Cardiac muscle cell (in vitro differentiated cells and primary cell): ENCODE results near the gene MCC. TPM values are rescaled to one million over a fixed set of nuclear protein-coding genes. Genes with fewer than 3 reads are reported as not detected.

Experiments
- DNase-seq, 2 donors: peaks; one replicate each; pipeline versions ENCODE4 v3.0.0 to v3.0.0-alpha.2; 2010 to 2017; ENCODE audit warnings: low read depth in 1 of 2, low spot score in 1 of 2
- H3K27ac ChIP-seq: fragments of 200-600 bp; sonication (generic); 2 replicates; pipeline ENCODE4 v1.5.1; 2016
- H3K27me3 ChIP-seq: fragments of 200-600 bp; sonication (generic); 2 replicates; pipeline ENCODE4 v1.6.0; 2016; ENCODE audit warnings: control low read depth
- H3K36me3 ChIP-seq: fragments of 200-600 bp; sonication (generic); 2 replicates; pipeline ENCODE4 v1.5.1; 2016; ENCODE audit warnings: control low read depth
- H3K4me1 ChIP-seq: fragments of 200-600 bp; sonication (generic); 2 replicates; pipeline ENCODE4 v1.8.1; 2017; ENCODE audit warnings: low read depth, mild to moderate bottlenecking, mixed run types
- H3K4me3 ChIP-seq: fragments of 200-600 bp; sonication (generic); 2 replicates; pipeline ENCODE4 v1.5.1; 2016; ENCODE audit warnings: mild to moderate bottlenecking
- H3K9me3 ChIP-seq: fragments of 200-600 bp; sonication (generic); 2 replicates; pipeline ENCODE4 v1.5.1; 2017; ENCODE audit warnings: low read depth, mild to moderate bottlenecking, control low read depth
- CTCF ChIP-seq: IDR thresholded peaks from 2 replicates; pipeline ENCODE4 v1.5.1; 2012; ENCODE audit warnings: low read depth, mild to moderate bottlenecking, low read length
- polyA plus RNA-seq: library from polyadenylated mRNA; unstranded; fragments of >200 nt; fragmentation: Nextera tagmentation; extraction: Ambion mirVana; gene quantifications from 2 replicates; pipeline ENCODE4 v1.2.1, GENCODE V29; 2016
- total RNA-seq: library from RNA; depleted of rRNA; stranded (reverse); fragments of >200 nt; gene quantifications from 2 replicates; pipeline ENCODE4 v1.2.3, GENCODE V29; 2016

MCC gene
- total and polyA plus RNA-seq, 2 experiments from 2014 or later = 37.8 to 137 TPM

- Histone ChIP-seq H3K27me3 (no peaks in the 10 kb centered on the region), H3K36me3 (peaks cover 48% of the 10 kb centered on the region), H3K27ac (no peak overlapping the region), H3K4me1 (no peaks in the 10 kb centered on the region), H3K4me3 (no peak overlapping the region), H3K9me3 (no peaks in the 10 kb centered on the region)
- TF ChIP-seq CTCF = no peak
- DNase-seq = peak in 1 of 2 donors; percentile 81
Observed at GRCh38 chr5:113005454-113005853, 482.8 kb downstream of the MCC start.

- no peak for DNase-seq
- Histone ChIP-seq H3K36me3 (peaks cover 48% of the 10 kb centered on the region), H3K27ac (no peak overlapping the region), H3K4me3 (no peak overlapping the region), H3K4me1 (no peaks in the 10 kb centered on the region), H3K27me3 (no peaks in the 10 kb centered on the region), H3K9me3 (no peaks in the 10 kb centered on the region)
- TF ChIP-seq CTCF = no peak
Observed at GRCh38 chr5:113003763-113004162, 484.5 kb downstream of the MCC start.

GRCh38 chr5:113002423-113002822 lies 485.8 kb downstream of the MCC start:
- Histone ChIP-seq H3K9me3 (no peaks in the 10 kb centered on the region), H3K4me3 (no peak overlapping the region), H3K4me1 (no peaks in the 10 kb centered on the region), H3K36me3 (peaks cover 48% of the 10 kb centered on the region), H3K27me3 (no peaks in the 10 kb centered on the region), H3K27ac (no peak overlapping the region)
- TF ChIP-seq CTCF = no peak
- DNase-seq = no peak

- Histone ChIP-seq H3K27ac (no peak overlapping the region), H3K9me3 (no peaks in the 10 kb centered on the region), H3K36me3 (peaks cover 39% of the 10 kb centered on the region), H3K4me1 (peaks cover 4% of the 10 kb centered on the region), H3K27me3 (no peaks in the 10 kb centered on the region), H3K4me3 (no peak overlapping the region)
- DNase-seq = no peak
- no peak for TF ChIP-seq CTCF
Observed at GRCh38 chr5:113000466-113000865, 487.8 kb downstream of the MCC start.

- TF ChIP-seq CTCF = no peak
- no peak for DNase-seq
- Histone ChIP-seq H3K9me3 (no peaks in the 10 kb centered on the region), H3K4me1 (peaks cover 4% of the 10 kb centered on the region), H3K27me3 (no peaks in the 10 kb centered on the region), H3K4me3 (no peak overlapping the region), H3K27ac (no peak overlapping the region), H3K36me3 (peaks cover 24% of the 10 kb centered on the region)
Observed at GRCh38 chr5:112998296-112998695, 490.0 kb downstream of the MCC start.
